ENCODE measurements around the gene GPR176.
"Not testable (repeated sequence)": the region's sequence is repeated elsewhere in the genome, so short reads cannot be mapped to it uniquely, and the experiment has no call there.

The GPR176 gene

DNA sequence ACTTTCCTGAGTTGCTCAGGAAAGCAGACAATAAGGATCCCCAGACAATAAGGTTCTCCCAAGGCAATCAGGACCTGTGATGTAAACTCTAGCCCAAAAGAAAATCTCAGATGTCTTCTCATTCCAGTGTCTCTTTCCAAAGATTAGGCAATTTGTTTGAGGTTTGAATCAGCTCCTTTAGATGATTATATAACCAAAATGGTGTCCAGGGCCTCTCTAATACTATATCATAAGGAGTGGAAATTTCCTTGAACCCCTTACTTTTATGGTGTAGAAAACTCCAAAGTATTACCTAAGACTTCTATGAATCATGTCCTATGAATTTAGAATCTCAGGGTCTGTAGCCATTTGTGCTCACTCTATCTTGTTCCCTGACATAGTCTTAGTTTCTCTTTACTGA lies 65.9 kb downstream of the GPR176 start:
- no peak for DNase-seq

DNA sequence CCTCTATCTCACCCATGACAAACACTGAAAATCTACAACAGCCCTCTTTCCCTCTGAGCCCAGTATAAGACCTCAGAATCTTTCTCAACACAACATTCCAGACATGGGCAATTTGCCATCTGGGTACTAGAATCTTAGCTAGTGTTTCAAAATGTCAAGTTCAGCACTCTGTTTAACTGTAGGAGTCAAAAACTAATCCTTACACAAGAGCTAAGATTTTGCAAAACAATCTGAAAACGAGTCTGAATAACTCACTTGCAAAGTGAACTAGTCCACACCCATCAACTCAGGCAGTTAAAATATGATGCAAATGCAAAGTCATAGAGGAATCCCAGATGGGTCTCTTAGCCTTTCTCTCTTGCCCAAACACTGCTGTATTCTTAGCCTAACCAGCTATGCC lies 67.8 kb downstream of the GPR176 start:
- no peak for DNase-seq

DNA sequence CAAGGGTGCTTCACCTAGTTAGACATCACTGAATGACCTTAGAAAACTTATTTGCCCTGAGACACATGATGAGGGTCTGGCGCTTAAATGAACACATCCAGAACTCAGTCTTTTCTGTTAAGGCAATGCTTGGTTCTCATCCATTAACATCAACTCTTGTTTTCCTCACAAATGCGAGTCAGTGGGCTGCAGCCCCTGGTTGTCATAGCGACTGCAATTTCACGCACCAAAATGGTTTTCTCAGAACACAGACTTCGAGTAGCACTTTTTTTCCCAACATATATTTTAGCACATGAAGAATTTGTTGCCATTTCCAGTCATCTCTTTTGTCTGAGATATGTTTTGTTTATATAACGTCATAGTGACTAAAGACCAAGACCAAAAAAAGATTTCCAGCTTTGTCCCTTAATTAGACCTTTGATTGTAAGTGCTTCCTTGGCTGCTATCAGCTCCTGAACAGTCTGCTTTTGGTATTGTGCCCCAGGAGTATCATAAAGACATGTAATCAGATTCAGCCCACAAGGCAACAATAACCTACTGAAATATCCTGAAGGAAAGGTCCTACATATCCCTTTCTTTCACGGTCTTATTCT lies 68.5 kb downstream of the GPR176 start:
- DNase-seq, result no peak

DNA sequence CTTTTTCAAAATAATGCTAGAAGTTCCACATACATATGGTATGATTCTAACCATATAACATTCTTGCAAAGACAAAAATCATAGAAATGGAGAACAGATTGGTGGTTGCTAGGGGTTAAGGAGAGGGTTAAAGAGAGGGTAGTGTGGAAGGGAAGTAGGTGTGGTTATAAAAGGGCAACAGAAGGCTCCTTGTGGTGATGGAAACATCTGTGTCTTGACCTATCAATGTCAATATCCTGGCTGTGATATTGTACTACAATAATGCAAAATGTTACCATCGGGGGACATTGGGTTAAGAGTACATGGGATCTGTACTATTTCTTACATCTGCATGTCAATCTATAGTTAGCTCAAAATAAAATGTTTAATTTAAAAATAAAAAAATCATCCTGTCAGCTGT lies 69.6 kb downstream of the GPR176 start:
- no peak for DNase-seq

DNA sequence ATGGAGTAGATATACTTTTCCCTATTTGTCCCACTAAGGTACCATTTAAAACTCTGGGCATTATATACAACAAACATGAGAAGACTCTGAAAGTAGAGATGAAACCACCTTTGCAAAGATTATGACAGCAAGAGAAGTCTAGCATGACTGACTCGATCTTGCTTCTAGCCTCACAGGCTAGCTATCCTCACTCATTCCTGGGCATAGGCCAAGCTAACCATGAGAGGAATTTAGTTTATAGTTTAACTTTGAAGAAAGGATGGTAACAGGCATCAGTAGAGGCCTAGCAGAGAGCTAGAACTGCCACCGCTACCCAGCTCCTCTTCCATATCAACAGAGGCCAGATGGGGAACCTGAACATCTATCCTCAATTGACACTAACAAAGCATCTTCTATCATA lies 74.0 kb downstream of the GPR176 start:
- DNase-seq, result no peak

DNA sequence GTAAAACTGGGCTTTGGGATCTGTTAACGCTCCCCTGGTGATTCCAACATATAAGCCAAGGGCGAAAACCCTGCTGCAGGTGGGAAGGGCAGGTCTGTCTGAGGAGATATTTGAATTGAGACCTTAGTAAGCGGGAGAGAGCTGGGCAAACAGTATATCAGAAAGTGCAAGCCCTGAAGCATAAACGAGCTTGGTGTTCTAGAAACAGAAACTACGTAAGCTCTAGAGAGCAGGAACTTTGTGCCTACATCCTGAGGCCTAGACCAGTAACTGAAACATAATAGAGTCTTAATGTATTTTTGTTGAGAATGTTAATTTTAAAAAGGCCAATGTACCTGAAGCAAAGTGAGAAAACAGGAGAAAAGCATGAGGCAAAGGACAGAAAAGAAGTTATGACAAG lies 74.5 kb downstream of the GPR176 start:
- DNase-seq, result no peak

DNA sequence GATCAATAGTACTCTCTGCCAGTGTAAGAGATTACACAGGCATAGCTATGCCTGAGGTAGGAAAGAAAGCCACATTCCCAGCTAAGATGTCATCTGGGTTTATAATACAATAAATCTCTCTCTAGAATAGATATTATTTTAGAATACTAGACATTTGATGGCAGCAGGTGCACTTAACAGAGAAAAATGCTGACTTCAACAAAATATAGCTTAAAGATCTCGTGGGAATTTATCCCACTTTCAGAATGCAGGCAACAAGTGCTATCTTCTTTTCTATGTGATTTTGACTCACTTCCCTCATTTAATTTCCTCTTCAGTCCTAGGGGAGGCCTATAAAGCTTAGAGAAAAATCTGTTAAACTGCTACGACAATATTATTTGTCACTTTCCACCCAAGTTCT lies 76.5 kb downstream of the GPR176 start:
- DNase-seq, result no peak

DNA sequence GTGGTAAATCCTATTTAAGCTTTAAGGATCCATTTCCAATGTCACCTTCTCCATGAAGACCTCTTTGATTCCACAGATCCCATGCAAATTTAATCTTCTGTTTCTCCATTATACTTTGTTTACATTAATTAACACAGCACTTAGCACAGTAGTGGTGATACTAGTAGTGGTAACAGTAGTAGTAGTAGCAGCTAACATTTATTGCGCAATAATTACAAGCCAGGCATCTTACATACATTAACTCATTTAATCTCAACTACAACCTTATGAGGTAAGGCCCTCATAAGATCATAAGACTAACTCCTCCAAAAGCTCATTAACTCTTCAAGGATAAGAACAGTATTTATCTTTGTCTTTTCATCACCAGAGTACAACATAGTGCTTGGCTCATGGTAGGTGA lies 82.6 kb downstream of the GPR176 start:
- no peak for DNase-seq

DNA sequence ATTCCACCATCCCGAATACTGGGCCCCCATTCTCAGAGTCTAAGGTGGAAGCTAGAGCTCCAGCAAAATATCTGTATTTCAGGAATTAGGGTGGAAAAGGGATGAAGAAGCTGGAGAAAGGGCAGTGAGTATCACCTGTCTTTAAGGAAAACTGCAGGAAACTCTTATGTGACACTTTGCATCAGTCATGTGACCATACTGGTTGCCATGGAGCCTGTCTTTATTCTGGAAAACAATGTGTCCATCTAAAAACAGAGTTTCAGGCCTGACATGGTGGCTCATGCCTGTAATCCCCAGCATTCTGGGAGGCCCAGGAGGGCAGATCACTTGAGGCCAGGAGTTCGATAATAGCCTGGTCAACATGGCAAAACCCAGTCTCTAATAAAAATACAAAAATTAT lies 84.5 kb downstream of the GPR176 start:
- DNase-seq, result no peak

DNA sequence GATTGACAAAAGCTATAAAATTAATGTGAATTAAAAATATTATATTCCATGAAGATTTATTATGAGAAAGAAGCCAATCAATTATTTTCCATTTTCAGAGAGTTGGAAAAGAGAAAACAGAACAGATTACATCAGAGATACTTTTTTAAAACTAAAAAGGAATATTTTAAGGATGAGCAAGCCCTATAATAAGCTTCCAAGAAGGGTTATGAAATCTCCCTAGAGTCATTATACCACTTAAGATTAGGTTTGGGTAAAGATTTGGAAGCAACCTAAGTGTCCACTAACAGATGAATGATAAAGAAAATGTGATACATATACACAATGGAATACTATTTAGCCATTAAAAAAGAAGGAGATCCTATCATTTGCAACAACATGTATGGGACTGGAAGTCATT lies 85.8 kb downstream of the GPR176 start:
- no peak for DNase-seq

DNA sequence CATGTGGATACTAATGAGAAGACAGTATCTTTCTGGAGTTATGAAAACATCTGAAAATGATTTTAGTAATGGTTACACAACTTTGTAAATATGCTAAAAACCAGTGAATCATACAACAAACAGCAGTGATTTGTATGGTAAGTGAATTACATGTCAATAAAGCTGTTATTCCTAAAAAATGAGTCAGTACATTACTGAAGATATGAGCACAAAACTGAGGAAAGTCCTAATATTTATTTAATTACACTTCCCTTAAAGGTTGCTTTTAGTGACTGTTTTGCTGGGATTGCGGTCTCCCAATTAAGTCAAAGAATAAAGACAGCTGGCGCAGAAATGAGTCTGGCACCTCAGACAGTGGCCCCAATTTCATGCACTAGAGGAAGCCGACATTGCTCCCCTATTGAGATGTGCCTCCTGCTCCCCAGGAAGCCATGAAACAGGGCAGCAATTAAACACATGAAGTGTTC lies 86.5 kb downstream of the GPR176 start:
- DNase-seq, result no peak

DNA sequence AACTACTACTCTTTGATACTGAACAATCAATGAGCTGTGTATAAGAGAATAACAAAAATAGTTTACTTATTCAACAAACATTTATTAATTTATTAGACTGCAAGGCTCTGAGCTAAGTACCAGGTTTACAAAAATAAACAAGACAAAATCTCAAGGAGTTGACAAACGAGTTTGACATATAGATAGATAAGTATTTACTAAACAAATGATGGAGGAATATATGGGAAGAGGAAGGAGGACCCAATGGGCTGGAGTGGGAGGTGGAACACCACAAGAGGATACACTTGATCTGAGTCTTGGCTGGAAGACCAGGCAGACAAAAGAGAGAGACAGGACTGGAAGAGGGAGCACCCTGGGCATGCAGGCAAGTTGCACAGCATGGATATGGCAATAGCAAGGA lies 89.9 kb downstream of the GPR176 start:
- no peak for DNase-seq

DNA sequence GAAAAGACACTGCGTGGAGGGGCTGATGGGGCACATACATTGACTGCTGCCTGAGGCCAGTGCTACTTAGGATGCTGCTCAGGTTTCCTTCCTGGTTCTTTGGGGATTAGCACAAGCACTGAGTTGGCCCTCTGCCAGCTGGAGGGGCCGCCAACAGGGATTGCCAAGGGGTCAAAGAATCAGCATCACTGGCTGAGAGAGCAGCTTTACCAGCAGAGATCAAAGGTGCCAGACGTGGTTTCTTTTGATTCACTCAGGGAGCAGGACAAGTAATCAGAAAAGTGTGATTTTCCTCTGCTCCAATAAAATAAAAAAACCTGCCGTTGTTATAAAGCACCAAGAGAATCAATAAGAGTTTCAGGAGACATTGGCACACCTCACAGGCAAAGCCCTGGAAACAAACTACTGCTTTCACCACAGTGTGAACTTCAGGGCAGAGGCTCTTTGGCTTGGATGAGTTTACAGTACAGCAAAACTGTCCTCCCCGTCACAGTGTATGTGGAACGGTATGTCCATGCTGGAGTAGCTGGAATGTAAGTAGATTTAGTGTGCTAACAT lies 91.6 kb downstream of the GPR176 start:
- no peak for DNase-seq

DNA sequence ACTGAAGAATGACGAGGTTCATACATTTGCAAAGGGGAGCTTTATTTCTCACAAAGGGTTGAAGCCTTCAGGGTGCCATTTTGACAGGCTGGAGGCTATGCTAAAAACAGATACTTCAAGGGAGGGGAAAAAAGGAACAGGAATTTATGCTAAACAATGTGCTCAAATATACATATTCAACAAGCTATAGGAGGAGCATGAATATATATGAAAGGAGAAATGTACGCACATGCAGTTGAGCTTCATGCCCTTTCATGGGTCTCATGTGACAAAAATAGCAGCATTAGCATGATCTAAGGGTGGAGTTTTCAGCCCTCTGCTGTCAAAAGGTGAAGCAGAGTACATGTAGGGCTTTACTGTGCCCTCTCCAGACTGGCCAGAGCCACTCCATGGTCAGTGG lies 93.1 kb downstream of the GPR176 start:
- DNase-seq, result no peak

DNA sequence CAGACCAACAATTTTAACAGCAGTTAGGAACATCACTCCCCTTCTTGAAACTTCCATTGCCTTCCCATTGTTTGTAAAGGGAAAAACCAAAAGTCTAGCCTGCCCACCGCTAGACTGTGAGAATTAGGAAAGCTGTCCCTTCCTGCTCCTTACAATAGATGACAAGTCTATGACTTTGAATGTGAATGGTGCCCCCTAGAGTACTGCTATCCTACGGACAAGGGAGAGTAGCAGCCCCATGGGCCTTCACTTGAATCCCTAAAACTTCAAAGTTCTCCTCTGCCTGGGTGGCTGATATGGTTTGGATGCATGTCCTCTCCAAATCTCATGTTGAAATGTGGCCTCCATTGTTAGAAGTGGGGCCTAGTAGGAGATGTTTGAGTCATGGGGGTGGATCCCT lies 96.4 kb downstream of the GPR176 start:
- no peak for DNase-seq

DNA sequence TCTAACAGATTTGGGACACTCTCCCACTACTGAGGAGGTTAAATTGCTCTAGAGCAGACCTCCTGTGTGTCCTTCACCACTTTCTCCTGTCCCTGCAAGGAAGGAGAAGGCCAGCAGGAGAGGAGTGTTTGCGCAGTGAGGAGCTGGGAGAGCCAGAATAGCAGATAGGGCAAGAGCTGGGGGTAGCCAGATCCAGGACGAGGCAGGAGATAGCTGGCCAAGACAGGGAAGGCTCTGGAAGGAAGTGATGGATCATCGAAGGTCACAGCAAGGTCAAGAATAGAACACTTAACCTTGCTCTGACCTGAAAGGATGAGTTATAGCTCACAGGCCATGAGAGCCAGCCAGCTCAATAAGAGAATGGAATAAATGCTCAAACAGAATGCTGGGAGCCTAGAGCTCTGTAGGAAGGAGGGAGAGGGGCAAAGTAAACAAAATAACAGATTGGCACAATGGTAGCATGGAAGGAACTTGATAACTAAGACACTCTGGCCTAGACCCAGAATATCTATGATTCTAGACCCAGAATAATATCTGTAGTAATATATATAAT lies 99.9 kb downstream of the GPR176 start:
- DNase-seq, result no peak

DNA sequence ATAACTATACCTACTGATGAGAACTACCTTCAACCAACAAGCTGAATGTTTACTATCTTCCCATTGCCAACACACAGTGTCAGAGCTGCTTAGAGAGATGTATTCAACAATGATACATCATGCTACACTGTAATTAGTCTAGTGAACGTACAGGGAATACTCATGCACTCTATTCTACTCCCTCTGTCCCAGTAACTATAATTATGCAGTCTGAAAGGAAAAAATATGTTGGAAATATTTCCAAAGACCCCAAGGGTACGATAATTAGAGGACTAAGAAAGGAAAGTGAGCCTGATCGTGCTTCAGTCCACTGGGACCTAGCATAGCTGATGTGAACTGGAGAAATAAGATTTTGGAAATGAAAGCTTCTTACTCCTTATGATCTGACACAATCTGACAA lies 100.5 kb downstream of the GPR176 start:
- no peak for DNase-seq

DNA sequence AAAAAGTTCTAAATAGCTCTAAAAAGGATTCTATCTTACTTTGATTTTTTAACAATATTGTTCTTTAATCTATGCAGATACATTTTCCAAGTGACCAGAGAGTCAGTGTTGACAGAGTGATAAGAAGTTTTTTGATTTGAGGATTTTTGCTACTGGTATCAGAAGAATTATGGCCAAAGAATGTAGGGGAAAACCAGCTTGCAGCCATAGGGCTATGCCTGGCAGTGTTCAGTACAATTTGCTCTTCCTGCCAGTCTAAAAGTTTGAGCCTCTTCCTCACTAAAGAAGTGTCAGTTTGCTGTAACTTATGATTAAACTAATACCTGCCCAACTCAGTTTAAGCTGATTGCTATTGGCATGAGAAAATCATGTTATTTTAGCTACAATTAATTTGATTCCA lies 102.2 kb downstream of the GPR176 start:
- no peak for DNase-seq

DNA sequence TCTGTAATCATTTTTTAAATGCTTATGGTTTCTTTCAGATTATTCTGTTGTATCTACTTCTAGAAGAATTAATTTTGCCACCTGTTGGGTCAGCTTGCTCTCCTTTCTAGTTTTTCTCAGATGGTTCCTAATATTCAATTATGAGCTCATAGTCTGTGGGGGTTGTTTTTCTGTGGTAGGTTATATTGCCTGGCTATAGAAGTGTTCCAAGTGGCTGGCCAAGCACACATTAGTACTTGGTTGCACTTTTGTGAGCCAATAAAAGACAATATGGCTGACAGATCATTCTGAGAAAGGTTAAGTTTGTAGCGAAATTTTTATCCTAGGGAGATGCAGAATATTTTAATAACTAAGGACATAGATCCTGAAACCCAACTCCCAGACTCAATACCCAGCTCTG lies 105.6 kb downstream of the GPR176 start:
- no peak for DNase-seq

DNA sequence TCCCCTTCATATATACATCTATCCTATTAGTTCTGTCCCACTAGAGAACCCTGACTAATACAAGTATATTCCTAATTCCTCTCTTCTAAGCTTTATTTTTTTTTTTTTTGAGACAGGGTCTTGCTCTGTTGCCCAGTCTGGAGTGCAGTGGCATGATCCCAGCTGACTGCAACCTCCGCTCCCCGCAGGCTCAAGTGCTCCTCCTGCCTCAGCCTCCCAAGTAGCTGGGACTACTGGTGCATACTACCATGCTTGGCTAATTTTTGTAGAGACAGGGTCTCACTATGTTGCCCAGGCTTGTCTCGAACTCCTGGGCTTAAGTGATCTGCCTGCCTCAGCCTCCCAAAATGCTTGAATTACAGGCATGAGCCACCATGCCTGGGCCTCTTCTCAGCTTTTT lies 107.4 kb downstream of the GPR176 start:
- DNase-seq, result not testable (repeated sequence)

DNA sequence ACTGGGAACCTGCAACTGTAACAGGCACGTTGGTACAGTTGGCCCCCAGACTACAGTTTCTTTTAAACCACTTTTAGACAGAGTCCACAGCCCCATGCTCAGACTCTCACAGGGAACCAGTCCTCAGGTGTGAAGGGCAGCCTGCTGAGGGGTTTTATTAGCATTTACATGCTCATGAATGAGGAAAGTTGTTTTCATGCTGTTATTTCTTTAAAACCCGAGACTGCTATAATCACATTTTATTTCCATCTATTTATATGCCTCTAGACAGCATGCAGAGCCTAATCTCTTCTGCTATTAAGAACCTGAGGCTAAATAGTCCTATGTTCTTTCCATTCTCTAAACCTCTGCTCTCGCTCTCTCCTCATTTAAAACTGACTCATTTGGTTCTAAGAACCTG lies 111.2 kb downstream of the GPR176 start:
- no peak for DNase-seq

DNA sequence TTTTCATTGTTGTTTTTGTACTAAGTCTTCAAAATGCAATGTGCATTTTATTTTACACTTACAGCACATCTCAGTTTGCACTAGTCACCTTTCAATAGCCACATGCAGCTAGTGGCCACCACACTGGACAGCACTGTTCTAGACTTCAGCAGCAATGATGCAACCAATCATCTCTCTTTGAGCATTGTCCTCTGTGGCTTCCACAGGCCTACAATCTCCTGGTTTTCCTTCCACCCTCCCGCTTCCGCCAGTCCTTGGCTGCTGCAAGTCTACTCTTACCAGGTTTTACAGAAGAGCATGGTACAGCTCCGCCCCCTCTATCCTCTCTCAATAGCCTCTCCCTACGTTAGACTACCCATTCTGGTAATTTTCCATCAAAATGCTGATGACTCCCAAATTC lies 112.3 kb downstream of the GPR176 start:
- no peak for DNase-seq

DNA sequence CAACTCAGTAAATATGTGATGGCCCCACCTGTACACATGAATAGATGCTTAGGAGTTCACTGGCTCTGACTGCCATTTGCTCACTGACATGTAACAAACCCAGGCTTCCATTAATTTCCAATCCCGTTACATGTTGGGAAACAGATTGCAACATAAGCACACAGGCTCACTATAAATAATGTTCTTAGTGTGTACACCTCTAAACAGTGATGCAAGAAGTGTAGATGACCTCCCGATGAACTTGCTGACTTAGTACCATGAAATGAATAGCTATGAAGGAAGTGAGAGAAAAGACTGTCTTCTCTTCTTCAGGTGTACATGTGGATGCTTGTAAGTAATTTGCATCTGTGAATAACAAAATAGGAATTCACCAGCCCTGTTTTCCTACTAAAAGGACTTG lies 116.0 kb downstream of the GPR176 start:
- DNase-seq, result no peak

DNA sequence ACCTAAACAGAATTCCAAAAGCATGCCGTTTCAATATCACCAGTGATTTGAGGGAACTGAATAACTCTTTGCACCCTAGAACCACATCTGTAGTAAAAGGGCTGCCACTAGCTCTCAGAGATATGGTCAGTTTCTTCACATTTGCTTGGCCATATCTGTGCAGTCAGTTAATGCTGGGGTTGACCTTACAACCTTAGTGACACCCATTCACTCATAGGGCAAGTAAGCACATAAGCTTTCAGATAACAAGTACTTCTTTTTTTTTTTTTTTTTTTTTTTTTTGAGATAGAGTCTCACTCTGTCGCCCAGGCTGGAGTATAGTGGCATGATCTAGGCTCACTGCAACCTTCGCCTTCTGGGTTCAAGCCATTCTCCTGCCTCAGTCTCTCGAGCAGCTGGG lies 117.0 kb downstream of the GPR176 start:
- no peak for DNase-seq

DNA sequence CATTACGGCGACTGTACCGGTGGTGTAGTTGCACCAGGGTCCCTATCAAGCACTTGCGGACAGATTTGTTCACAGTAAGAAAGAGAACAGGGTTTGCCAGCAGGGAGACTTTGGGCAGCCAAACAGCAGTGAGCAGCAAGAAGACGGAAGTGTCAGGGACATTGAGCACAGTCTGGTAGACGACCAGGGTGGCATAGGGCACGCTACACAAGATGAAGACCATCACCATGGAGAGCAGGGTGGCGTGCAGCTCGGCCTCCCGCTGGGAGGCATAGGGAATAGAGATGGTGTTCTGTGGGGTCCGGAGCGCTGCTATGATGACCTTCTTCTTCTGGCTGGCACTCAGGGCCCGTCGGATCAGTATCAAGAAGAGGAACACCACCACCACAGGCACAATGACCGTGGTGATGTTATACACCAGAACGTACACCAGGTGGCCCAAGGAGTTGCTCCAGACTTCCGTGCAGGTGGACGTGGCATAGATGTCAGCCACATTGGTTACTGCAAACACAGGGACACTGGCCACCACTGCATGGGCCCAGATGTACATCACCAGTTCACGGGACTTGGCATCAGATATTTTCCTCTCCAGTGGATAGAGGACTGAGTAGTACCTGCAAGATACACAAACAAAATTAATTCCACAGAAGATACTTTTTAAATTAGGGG lies 118.3 kb downstream of the GPR176 start:
- no peak for DNase-seq
